ENCODE results near the gene IL1RL2.

Gene IL1RL2

GRCh38 chr2:102186791-102187495, at the start of gene IL1RL2:
Gene IL1RL2 (plus strand): TSS chr2:102187023. CDS start chr2:102187868, 845 bp downstream.
- no peaks in the 10 kb centered on the region for H3K27me3 Mint-ChIP-seq
- H3K4me3 Mint-ChIP-seq: peak within 1 kb of the TSS; percentile 78
- H3K9me3 Mint-ChIP-seq: peaks cover 14% of the 10 kb centered on the region
- peaks cover 27% of the 10 kb centered on the region for H3K4me1 Mint-ChIP-seq (ENCODE audit: low read depth)
- H3K27ac Mint-ChIP-seq: peak within 1 kb of the TSS; percentile 97
- H3K36me3 Mint-ChIP-seq (ENCODE audit: low read depth): peaks cover 14% of the 10 kb centered on the region
- intact Hi-C loops (cut with micrococcal nuclease): no loop called here

GRCh38 chr2:102137138-102137537, 49.7 kb upstream of the IL1RL2 start:
- Mint-ChIP-seq H3K36me3 (ENCODE audit: low read depth) (peaks cover 3% of the 10 kb centered on the region), H3K4me3 (no peak overlapping the region), H3K4me1 (ENCODE audit: low read depth) (peaks cover 47% of the 10 kb centered on the region), H3K9me3 (no peaks in the 10 kb centered on the region), H3K27ac (no peak overlapping the region), H3K27me3 (peaks cover 10% of the 10 kb centered on the region)
- intact Hi-C loops (cut with micrococcal nuclease): no loop called here

GRCh38 chr2:102138331-102138730, 48.5 kb upstream of the IL1RL2 start:
- intact Hi-C loops (cut with micrococcal nuclease): no loop called here
- no peak overlapping the region for H3K4me3 Mint-ChIP-seq
- peak overlapping the region; percentile 18 for H3K27ac Mint-ChIP-seq

GRCh38 chr2:102139851-102140250, 47.0 kb upstream of the IL1RL2 start:
- intact Hi-C loops (cut with micrococcal nuclease): loop anchor here (5.0 kb wide), 1 partner anchor 113 kb away; no protein-coding TSS in a partner anchor
- H3K27me3 Mint-ChIP-seq: peaks cover 6% of the 10 kb centered on the region
- peaks cover 5% of the 10 kb centered on the region for H3K9me3 Mint-ChIP-seq
- peaks cover 50% of the 10 kb centered on the region for H3K4me1 Mint-ChIP-seq (ENCODE audit: low read depth)
- no peak overlapping the region for H3K27ac Mint-ChIP-seq
- H3K36me3 Mint-ChIP-seq (ENCODE audit: low read depth): peaks cover 29% of the 10 kb centered on the region
- no peak overlapping the region for H3K4me3 Mint-ChIP-seq

More at GRCh38 chr2:102138331-102138730, 48.5 kb upstream of the IL1RL2 start:
- Mint-ChIP-seq H3K4me1 (ENCODE audit: low read depth) (peaks cover 50% of the 10 kb centered on the region), H3K36me3 (ENCODE audit: low read depth) (peaks cover 13% of the 10 kb centered on the region), H3K27me3 (peaks cover 10% of the 10 kb centered on the region), H3K9me3 (no peaks in the 10 kb centered on the region)

- intact Hi-C loops (cut with micrococcal nuclease): loop anchor here (5.0 kb wide), 1 partner anchor 113 kb away; no protein-coding TSS in a partner anchor
- Mint-ChIP-seq H3K9me3 (peaks cover 10% of the 10 kb centered on the region), H3K27ac (no peak overlapping the region), H3K27me3 (peaks cover 6% of the 10 kb centered on the region), H3K4me3 (no peak overlapping the region), H3K36me3 (ENCODE audit: low read depth) (peaks cover 34% of the 10 kb centered on the region), H3K4me1 (ENCODE audit: low read depth) (peaks cover 52% of the 10 kb centered on the region)
Observed at GRCh38 chr2:102140377-102140776, 46.4 kb upstream of the IL1RL2 start.

GRCh38 chr2:102141011-102141943, 45.5 kb upstream of the IL1RL2 start:
- intact Hi-C loops (cut with micrococcal nuclease): loop anchor here (5.0 kb wide), 1 partner anchor 114 kb away; no protein-coding TSS in a partner anchor
- Mint-ChIP-seq H3K4me3 (peak overlapping the region; percentile 96), H3K4me1 (ENCODE audit: low read depth) (peaks cover 57% of the 10 kb centered on the region), H3K9me3 (peaks cover 19% of the 10 kb centered on the region), H3K27me3 (peaks cover 6% of the 10 kb centered on the region), H3K36me3 (ENCODE audit: low read depth) (peaks cover 43% of the 10 kb centered on the region), H3K27ac (peak overlapping the region; percentile 99)

- Mint-ChIP-seq H3K36me3 (ENCODE audit: low read depth) (peaks cover 52% of the 10 kb centered on the region), H3K4me3 (peak within 1 kb of the TSS; percentile 96), H3K27ac (peak within 1 kb of the TSS; percentile 99), H3K27me3 (peaks cover 6% of the 10 kb centered on the region), H3K4me1 (ENCODE audit: low read depth) (peaks cover 55% of the 10 kb centered on the region), H3K9me3 (peaks cover 29% of the 10 kb centered on the region)
- intact Hi-C loops (cut with micrococcal nuclease): loop anchor here (2.0 to 5.0 kb wide), 2 partner anchors 59 to 115 kb away; no protein-coding TSS in a partner anchor
Observed at GRCh38 chr2:102141970-102142828, 44.6 kb upstream of the IL1RL2 start, which contains the start of gene IL1R1. Gene IL1R1 (plus strand): TSS chr2:102142746. CDS start chr2:102157725, 14,979 bp downstream.

GRCh38 chr2:102142829-102143449, 43.9 kb upstream of the IL1RL2 start:
- Mint-ChIP-seq H3K4me1 (ENCODE audit: low read depth) (peaks cover 54% of the 10 kb centered on the region), H3K27me3 (peaks cover 6% of the 10 kb centered on the region), H3K4me3 (peak overlapping the region; percentile 96), H3K27ac (peak overlapping the region; percentile 99), H3K36me3 (ENCODE audit: low read depth) (peaks cover 59% of the 10 kb centered on the region), H3K9me3 (peaks cover 36% of the 10 kb centered on the region)
- intact Hi-C loops (cut with micrococcal nuclease): loop anchor here (2.0 to 5.0 kb wide), 2 partner anchors 60 to 116 kb away; no protein-coding TSS in a partner anchor

GRCh38 chr2:102143450-102143985, 43.3 kb upstream of the IL1RL2 start:
- peaks cover 42% of the 10 kb centered on the region for H3K9me3 Mint-ChIP-seq
- peaks cover 51% of the 10 kb centered on the region for H3K4me1 Mint-ChIP-seq (ENCODE audit: low read depth)
- peaks cover 65% of the 10 kb centered on the region for H3K36me3 Mint-ChIP-seq (ENCODE audit: low read depth)
- H3K27ac Mint-ChIP-seq: peak overlapping the region; percentile 99
- H3K4me3 Mint-ChIP-seq: peak overlapping the region; percentile 96
- peaks cover 6% of the 10 kb centered on the region for H3K27me3 Mint-ChIP-seq
- intact Hi-C loops (cut with micrococcal nuclease): loop anchor here (2.0 to 5.0 kb wide), 2 partner anchors 61 to 116 kb away; no protein-coding TSS in a partner anchor

GRCh38 chr2:102144128-102144527, 42.7 kb upstream of the IL1RL2 start:
- peaks cover 48% of the 10 kb centered on the region for H3K9me3 Mint-ChIP-seq
- peaks cover 6% of the 10 kb centered on the region for H3K27me3 Mint-ChIP-seq
- peak overlapping the region; percentile 99 for H3K27ac Mint-ChIP-seq
- peaks cover 51% of the 10 kb centered on the region for H3K4me1 Mint-ChIP-seq (ENCODE audit: low read depth)
- peaks cover 71% of the 10 kb centered on the region for H3K36me3 Mint-ChIP-seq (ENCODE audit: low read depth)
- peak overlapping the region; percentile 96 for H3K4me3 Mint-ChIP-seq
- intact Hi-C loops (cut with micrococcal nuclease): loop anchor here (5.0 kb wide), 1 partner anchor 117 kb away; no protein-coding TSS in a partner anchor

GRCh38 chr2:102145107-102145506, 41.7 kb upstream of the IL1RL2 start:
- Mint-ChIP-seq H3K27ac (no peak overlapping the region), H3K9me3 (peaks cover 56% of the 10 kb centered on the region), H3K27me3 (peaks cover 6% of the 10 kb centered on the region), H3K4me3 (no peak overlapping the region), H3K36me3 (ENCODE audit: low read depth) (peaks cover 81% of the 10 kb centered on the region), H3K4me1 (ENCODE audit: low read depth) (peaks cover 59% of the 10 kb centered on the region)
- intact Hi-C loops (cut with micrococcal nuclease): no loop called here

GRCh38 chr2:102145934-102146333, 40.9 kb upstream of the IL1RL2 start:
- Mint-ChIP-seq H3K27me3 (peaks cover 2% of the 10 kb centered on the region), H3K9me3 (peaks cover 60% of the 10 kb centered on the region), H3K4me1 (ENCODE audit: low read depth) (peaks cover 57% of the 10 kb centered on the region), H3K27ac (no peak overlapping the region), H3K36me3 (ENCODE audit: low read depth) (peaks cover 89% of the 10 kb centered on the region), H3K4me3 (no peak overlapping the region)
- intact Hi-C loops (cut with micrococcal nuclease): no loop called here
